Keratinocyte (primary cell): ENCODE data around the gene FNTB. TPM values are rescaled to one million over a fixed set of nuclear protein-coding genes. Genes with fewer than 3 reads are reported as not detected.

Experiments used
- DNase-seq: peaks from one replicate; pipeline ENCODE4 v3.0.0-alpha.2; 2011; ENCODE audit warnings: low read depth, missing footprints, low spot score
- FAIRE-seq: peaks from 2 replicates; lab custom pipeline; 2011; peaks lifted over from hg19 to GRCh38; lab: Jason Lieb, UNC
- H2AFZ ChIP-seq: 2 replicates; pipeline ENCODE4 v1.6.0; 2012; ENCODE audit warnings: low read length, control low read depth, inconsistent platforms; ENCODE audit not compliant: control insufficient read depth
- H3K27ac ChIP-seq: 2 replicates; pipeline ENCODE4 v1.5.1; 2011; ENCODE audit warnings: low read length; ENCODE audit not compliant: control insufficient read depth, insufficient read depth
- H3K27me3 ChIP-seq: 3 replicates; pipeline ENCODE4 v1.6.0; 2011; ENCODE audit warnings: low read length; ENCODE audit not compliant: control insufficient read depth, insufficient read depth; ENCODE audit errors: extremely low read depth
- H3K36me3 ChIP-seq, 2 experiments: 2 replicates in 1 of 2; 3 replicates in 1 of 2; pipeline ENCODE4 v1.5.1; 2011; ENCODE audit warnings: low read length in 2 of 2, mild to moderate bottlenecking in 1 of 2; ENCODE audit not compliant: control insufficient read depth in 2 of 2, insufficient read depth in 2 of 2; ENCODE audit errors: extremely low read depth in 1 of 2
- H3K4me1 ChIP-seq: 3 replicates; pipeline ENCODE4 v1.5.1; 2011; ENCODE audit warnings: low read length; ENCODE audit not compliant: control insufficient read depth, insufficient read depth; ENCODE audit errors: extremely low read depth
- H3K4me2 ChIP-seq: 3 replicates; pipeline ENCODE4 v1.6.0; 2011; ENCODE audit warnings: low read depth, low read length; ENCODE audit not compliant: control insufficient read depth, insufficient read depth; ENCODE audit errors: extremely low read depth
- H3K4me3 ChIP-seq, 3 experiments: fragments of 200-600 bp in 1 of 3; sonication (generic) in 1 of 3; 2 replicates in 2 of 3; 3 replicates in 1 of 3; pipeline ENCODE4 v1.5.1; 2011 to 2016; ENCODE audit warnings: low read length in 3 of 3, mild to moderate bottlenecking in 3 of 3, control low read depth in 2 of 3, inconsistent platforms in 1 of 3, low read depth in 1 of 3, mixed read lengths in 1 of 3, mixed run types in 1 of 3, moderate library complexity in 1 of 3; ENCODE audit not compliant: control insufficient read depth in 2 of 3, insufficient read depth in 2 of 3; ENCODE audit errors: extremely low read depth in 1 of 3
- H3K79me2 ChIP-seq: 2 replicates; pipeline ENCODE4 v1.6.0; 2012; ENCODE audit warnings: low read length; ENCODE audit not compliant: control insufficient read depth, insufficient read depth
- H3K9ac ChIP-seq: 3 replicates; pipeline ENCODE4 v1.6.0; 2011; ENCODE audit warnings: low read length; ENCODE audit not compliant: control insufficient read depth, insufficient read depth; ENCODE audit errors: extremely low read depth
- H3K9me1 ChIP-seq: 3 replicates; pipeline ENCODE4 v1.6.0; 2011; ENCODE audit warnings: low read length; ENCODE audit not compliant: control insufficient read depth, insufficient read depth; ENCODE audit errors: extremely low read depth
- H3K9me3 ChIP-seq: 2 replicates; pipeline ENCODE4 v1.5.1; 2012; ENCODE audit warnings: low read depth, low read length; ENCODE audit not compliant: control insufficient read depth
- H4K20me1 ChIP-seq: 3 replicates; pipeline ENCODE4 v1.6.0; 2011; ENCODE audit warnings: low read length; ENCODE audit not compliant: control insufficient read depth, insufficient read depth; ENCODE audit errors: extremely low read depth
- EZH2 ChIP-seq: IDR thresholded peaks from one replicate; pipeline ENCODE4 v1.6.1; 2012; ENCODE audit warnings: inconsistent platforms, mild to moderate bottlenecking, low read length, moderate library complexity
- dilution Hi-C: fragments of 300-500 bp; cut with MboI; formaldehyde crosslinking; loops from one replicate; pipeline ENCODE4 v1.7.0; 2020; ENCODE audit warnings: low sequenced_read_pairs; ENCODE audit not compliant: extremely low pct_ligation_motif_present
- polyA plus RNA-seq, 5 experiments: library from polyadenylated mRNA; depleted of rRNA in 3 of 5; stranded (reverse) in 3 of 5; stranded (forward) in 1 of 5; unstranded in 1 of 5; fragments of >200 nt; gene quantifications; 1 replicate in 1 of 5; 2 replicates in 3 of 5; 3 replicates in 1 of 5; pipeline versions ENCODE4 v1.2.1 to v1.2.3, GENCODE V29; 2011 to 2012; ENCODE audit warnings: missing spikeins in 2 of 5, low read depth in 1 of 5, low replicate concordance in 1 of 5
- TF ChIP-seq, protein P1 (sequence below), 3 experiments: IDR thresholded peaks in 1 of 3; conservative IDR thresholded peaks in 1 of 3; optimal IDR thresholded peaks in 1 of 3; 2 replicates in 2 of 3; 3 replicates in 1 of 3; pipeline versions ENCODE3 to v1.5.1; 2011; ENCODE audit warnings: low read length in 3 of 3, mild to moderate bottlenecking in 3 of 3, moderate library complexity in 2 of 3, control low read depth in 1 of 3, inconsistent platforms in 1 of 3; ENCODE audit not compliant: insufficient read depth in 2 of 3; ENCODE audit errors: extremely low read depth in 1 of 3

The FNTB gene
- polyA plus RNA-seq, 1 donor (not counting 4 experiments of a cell fraction or from before 2014, with no cell fraction given) = 10.1 TPM

DNA sequence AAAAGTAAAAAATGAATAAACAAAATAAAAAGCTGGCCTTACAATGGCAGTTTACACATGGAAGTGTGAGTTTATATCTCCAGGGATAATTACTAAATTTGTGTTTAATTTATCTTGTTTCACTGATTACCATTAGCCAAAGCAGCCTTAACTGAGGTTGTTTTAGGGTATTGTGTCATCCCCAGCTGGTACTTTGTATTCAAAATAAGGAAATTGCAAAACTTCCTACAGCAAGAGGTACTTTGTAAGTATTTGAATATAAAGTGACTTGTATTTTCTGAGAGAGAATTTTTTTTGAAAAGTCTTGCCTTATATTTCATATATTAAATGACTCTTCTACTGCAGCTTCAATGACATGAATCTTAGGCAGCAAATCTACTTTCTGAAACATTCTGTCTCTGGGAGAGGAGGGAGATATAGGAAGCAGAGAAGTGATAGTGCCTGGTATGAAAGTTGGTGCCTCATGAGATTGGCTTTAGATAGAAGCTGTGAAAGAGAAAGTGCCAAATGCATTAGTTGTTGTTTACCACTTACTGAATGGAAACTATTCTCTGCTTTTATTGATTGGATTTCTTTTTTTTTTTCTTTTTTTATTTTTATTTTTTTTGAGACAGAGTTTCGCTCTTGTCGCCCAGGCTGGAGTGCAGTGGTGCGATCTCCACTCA lies 6.7 kb downstream of the FNTB start:
- Histone ChIP-seq H2AFZ (no peak overlapping the region), H3K4me1 (peaks cover 16% of the 10 kb centered on the region), H3K27ac (no peak overlapping the region), H4K20me1 (no peaks in the 10 kb centered on the region), H3K36me3 (no peaks in the 10 kb centered on the region), H3K4me2 (no peak overlapping the region), H3K79me2 (peaks cover 14% of the 10 kb centered on the region), H3K9ac (no peak overlapping the region), H3K4me3 (no peak overlapping the region), H3K9me1 (no peaks in the 10 kb centered on the region), H3K27me3 (no peaks in the 10 kb centered on the region), H3K9me3 (no peaks in the 10 kb centered on the region)
- no peak for DNase-seq
- dilution Hi-C loops = no loop called here
- no peak for FAIRE-seq
- TF ChIP-seq, protein P1, sequence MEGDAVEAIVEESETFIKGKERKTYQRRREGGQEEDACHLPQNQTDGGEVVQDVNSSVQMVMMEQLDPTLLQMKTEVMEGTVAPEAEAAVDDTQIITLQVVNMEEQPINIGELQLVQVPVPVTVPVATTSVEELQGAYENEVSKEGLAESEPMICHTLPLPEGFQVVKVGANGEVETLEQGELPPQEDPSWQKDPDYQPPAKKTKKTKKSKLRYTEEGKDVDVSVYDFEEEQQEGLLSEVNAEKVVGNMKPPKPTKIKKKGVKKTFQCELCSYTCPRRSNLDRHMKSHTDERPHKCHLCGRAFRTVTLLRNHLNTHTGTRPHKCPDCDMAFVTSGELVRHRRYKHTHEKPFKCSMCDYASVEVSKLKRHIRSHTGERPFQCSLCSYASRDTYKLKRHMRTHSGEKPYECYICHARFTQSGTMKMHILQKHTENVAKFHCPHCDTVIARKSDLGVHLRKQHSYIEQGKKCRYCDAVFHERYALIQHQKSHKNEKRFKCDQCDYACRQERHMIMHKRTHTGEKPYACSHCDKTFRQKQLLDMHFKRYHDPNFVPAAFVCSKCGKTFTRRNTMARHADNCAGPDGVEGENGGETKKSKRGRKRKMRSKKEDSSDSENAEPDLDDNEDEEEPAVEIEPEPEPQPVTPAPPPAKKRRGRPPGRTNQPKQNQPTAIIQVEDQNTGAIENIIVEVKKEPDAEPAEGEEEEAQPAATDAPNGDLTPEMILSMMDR (optimal IDR thresholded peaks at IDR 0.05 in 1 of 3, IDR thresholded peaks at IDR 0.05 in 1 of 3, conservative IDR thresholded peaks at IDR 0.05 in 1 of 3; ENCODE audit: extremely low read depth in 1 of 3, insufficient read depth in 2 of 3, low read length in 3 of 3) = no peak
- TF ChIP-seq EZH2 = no peak

DNA sequence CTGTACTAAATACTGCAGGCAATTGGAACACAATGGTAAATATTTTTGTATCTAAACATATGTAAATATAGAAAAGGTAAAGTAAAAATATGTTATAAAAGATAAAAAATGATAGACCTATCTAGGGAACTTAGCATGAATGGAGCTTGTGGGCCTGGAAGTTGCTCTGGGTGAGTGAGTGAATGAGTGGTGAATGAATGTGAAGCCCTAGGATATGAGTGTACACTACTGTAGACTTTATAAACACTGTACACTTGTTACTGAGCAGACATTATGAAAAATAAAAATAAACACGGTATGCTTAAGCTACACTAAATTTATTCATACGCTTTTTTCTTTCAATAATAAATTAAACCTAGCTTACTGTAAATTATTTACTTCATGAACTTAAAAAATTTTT lies 7.8 kb downstream of the FNTB start:
- TF ChIP-seq, protein P1 (optimal IDR thresholded peaks at IDR 0.05 in 1 of 3, IDR thresholded peaks at IDR 0.05 in 1 of 3, conservative IDR thresholded peaks at IDR 0.05 in 1 of 3; ENCODE audit: extremely low read depth in 1 of 3, insufficient read depth in 2 of 3, low read length in 3 of 3) = no peak
- no peak for TF ChIP-seq EZH2
- no peak overlapping the region for H2AFZ ChIP-seq
- no peak overlapping the region for H3K27ac ChIP-seq
- FAIRE-seq (no peak), DNase-seq (no peak)
- no peaks in the 10 kb centered on the region for H3K27me3 ChIP-seq
- no peaks in the 10 kb centered on the region for H3K9me3 ChIP-seq
- H3K79me2 ChIP-seq = peaks cover 7% of the 10 kb centered on the region
- no peak overlapping the region for H3K4me3 ChIP-seq
- no peaks in the 10 kb centered on the region for H4K20me1 ChIP-seq
- no peaks in the 10 kb centered on the region for H3K36me3 ChIP-seq
- peaks cover 25% of the 10 kb centered on the region for H3K4me1 ChIP-seq
- dilution Hi-C loops = no loop called here
- no peak overlapping the region for H3K9ac ChIP-seq
- H3K4me2 ChIP-seq = no peak overlapping the region
- H3K9me1 ChIP-seq = no peaks in the 10 kb centered on the region
